Measurements from ENCODE around the gene PSTK. TPM values are rescaled to one million over a fixed set of nuclear protein-coding genes. Genes with fewer than 3 reads are reported as not detected.

Gene PSTK
- total RNA-seq, 1 donor from 2014 or later: 18.1 TPM

- Histone ChIP-seq H3K4me3 (no peak overlapping the region), H3K9me3 (ENCODE audit: low read depth) (no peaks in the 10 kb centered on the region), H2AFZ (replicated peaks) (no peak overlapping the region), H3K27me3 (peaks cover 9% of the 10 kb centered on the region), H3K9ac (no peak overlapping the region), H3K79me2 (ENCODE audit: low read depth) (peaks cover 12% of the 10 kb centered on the region), H3F3A (ENCODE audit: low read depth) (no peaks in the 10 kb centered on the region), H3K4me2 (no peak overlapping the region), H3K36me3 (no peaks in the 10 kb centered on the region), H3K4me1 (peaks cover 5% of the 10 kb centered on the region), H4K20me1 (ENCODE audit: low read depth) (no peaks in the 10 kb centered on the region), H3K27ac (no peak overlapping the region)
- Mint-ChIP-seq H3K4me1 (peaks cover 16% of the 10 kb centered on the region), H3K4me3 (no peak overlapping the region), H3K27me3 (ENCODE audit: insufficient read depth, low read depth) (peaks cover 4% of the 10 kb centered on the region), H3K36me3 (peaks cover 13% of the 10 kb centered on the region), H3K27ac (no peak overlapping the region), H3K9me3 (no peaks in the 10 kb centered on the region)
- TF ChIP-seq EZH2phosphoT487 (IDR thresholded peaks at IDR 0.05): no peak
- TF ChIP-seq, protein P1, sequence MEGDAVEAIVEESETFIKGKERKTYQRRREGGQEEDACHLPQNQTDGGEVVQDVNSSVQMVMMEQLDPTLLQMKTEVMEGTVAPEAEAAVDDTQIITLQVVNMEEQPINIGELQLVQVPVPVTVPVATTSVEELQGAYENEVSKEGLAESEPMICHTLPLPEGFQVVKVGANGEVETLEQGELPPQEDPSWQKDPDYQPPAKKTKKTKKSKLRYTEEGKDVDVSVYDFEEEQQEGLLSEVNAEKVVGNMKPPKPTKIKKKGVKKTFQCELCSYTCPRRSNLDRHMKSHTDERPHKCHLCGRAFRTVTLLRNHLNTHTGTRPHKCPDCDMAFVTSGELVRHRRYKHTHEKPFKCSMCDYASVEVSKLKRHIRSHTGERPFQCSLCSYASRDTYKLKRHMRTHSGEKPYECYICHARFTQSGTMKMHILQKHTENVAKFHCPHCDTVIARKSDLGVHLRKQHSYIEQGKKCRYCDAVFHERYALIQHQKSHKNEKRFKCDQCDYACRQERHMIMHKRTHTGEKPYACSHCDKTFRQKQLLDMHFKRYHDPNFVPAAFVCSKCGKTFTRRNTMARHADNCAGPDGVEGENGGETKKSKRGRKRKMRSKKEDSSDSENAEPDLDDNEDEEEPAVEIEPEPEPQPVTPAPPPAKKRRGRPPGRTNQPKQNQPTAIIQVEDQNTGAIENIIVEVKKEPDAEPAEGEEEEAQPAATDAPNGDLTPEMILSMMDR (IDR thresholded peaks at IDR 0.05): no peak
- TF ChIP-seq EZH2 (IDR thresholded peaks at IDR 0.05): no peak
- no peak for DNase-seq (ENCODE audit: low spot score)
Observed at GRCh38 chr10:123013456-123014419, 33.5 kb downstream of the PSTK start.

DNA sequence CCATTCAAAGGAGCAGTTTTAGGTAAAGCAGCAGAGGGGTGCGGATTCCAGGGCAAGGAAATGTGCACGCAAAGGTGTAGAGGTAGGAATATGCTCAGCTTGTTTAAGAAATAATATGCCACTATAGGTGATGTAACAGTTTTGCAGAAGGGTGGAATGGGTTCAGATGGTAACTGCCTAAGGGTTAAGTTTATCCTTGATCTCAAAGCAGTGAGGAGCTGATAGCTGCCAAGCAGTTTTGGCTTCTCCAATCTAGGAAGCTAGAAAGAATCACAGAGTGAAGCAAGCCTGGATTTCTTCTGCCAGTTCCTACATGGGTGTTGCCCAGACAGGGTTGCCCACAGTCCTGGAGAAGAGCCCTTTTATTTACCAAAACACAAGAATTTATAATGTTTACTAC is 34.6 kb downstream of the PSTK start:
- peaks cover 10% of the 10 kb centered on the region for H3K4me1 Mint-ChIP-seq

GRCh38 chr10:123016228-123016627 is 36.0 kb downstream of the PSTK start:
- no peak overlapping the region for H3K4me3 Mint-ChIP-seq
- no peaks in the 10 kb centered on the region for H3K9me3 Mint-ChIP-seq
- Histone ChIP-seq H3K36me3 (no peaks in the 10 kb centered on the region), H3K4me2 (no peak overlapping the region), H3K9ac (no peak overlapping the region), H3K9me3 (ENCODE audit: low read depth) (no peaks in the 10 kb centered on the region), H2AFZ (replicated peaks) (no peak overlapping the region), H3K4me1 (peaks cover 8% of the 10 kb centered on the region), H3K27ac (no peak overlapping the region), H3K27me3 (no peaks in the 10 kb centered on the region), H3F3A (ENCODE audit: low read depth) (peaks cover 2% of the 10 kb centered on the region), H3K4me3 (no peak overlapping the region), H3K79me2 (ENCODE audit: low read depth) (no peaks in the 10 kb centered on the region), H4K20me1 (ENCODE audit: low read depth) (no peaks in the 10 kb centered on the region)
- DNase-seq (ENCODE audit: low spot score): no peak
- H3K36me3 Mint-ChIP-seq: peaks cover 13% of the 10 kb centered on the region
- H3K27ac Mint-ChIP-seq: no peak overlapping the region
- H3K4me1 Mint-ChIP-seq: no peaks in the 10 kb centered on the region
- no peaks in the 10 kb centered on the region for H3K27me3 Mint-ChIP-seq (ENCODE audit: insufficient read depth, low read depth)
- TF ChIP-seq EZH2 (IDR thresholded peaks at IDR 0.05) (no peak), EZH2phosphoT487 (IDR thresholded peaks at IDR 0.05) (no peak)
- TF ChIP-seq, protein P1 (IDR thresholded peaks at IDR 0.05): no peak

More for the DNA sequence above, 34.6 kb downstream of the PSTK start:
- Histone ChIP-seq H3F3A (ENCODE audit: low read depth) (no peaks in the 10 kb centered on the region), H3K4me2 (no peak overlapping the region), H3K4me1 (peaks cover 5% of the 10 kb centered on the region), H3K9ac (no peak overlapping the region), H3K27me3 (peaks cover 7% of the 10 kb centered on the region), H2AFZ (replicated peaks) (no peak overlapping the region), H3K27ac (no peak overlapping the region), H3K36me3 (no peaks in the 10 kb centered on the region), H3K9me3 (ENCODE audit: low read depth) (no peaks in the 10 kb centered on the region), H3K79me2 (ENCODE audit: low read depth) (peaks cover 9% of the 10 kb centered on the region), H4K20me1 (ENCODE audit: low read depth) (no peaks in the 10 kb centered on the region), H3K4me3 (no peak overlapping the region)
- Mint-ChIP-seq H3K4me3 (no peak overlapping the region), H3K27ac (no peak overlapping the region), H3K36me3 (peaks cover 13% of the 10 kb centered on the region), H3K9me3 (no peaks in the 10 kb centered on the region), H3K27me3 (ENCODE audit: insufficient read depth, low read depth) (no peaks in the 10 kb centered on the region)
- TF ChIP-seq, protein P1 (IDR thresholded peaks at IDR 0.05): no peak
- TF ChIP-seq EZH2phosphoT487 (IDR thresholded peaks at IDR 0.05) (no peak), EZH2 (IDR thresholded peaks at IDR 0.05) (no peak)
- DNase-seq (ENCODE audit: low spot score): no peak
